ENCODE measurements around the gene GSG1L2. TPM values are rescaled to one million over a fixed set of nuclear protein-coding genes. Genes with fewer than 3 reads are reported as not detected.

GSG1L2 gene
- total RNA-seq, 4 donors from 2014 or later: not detected

- 86 to 100% methylated on average over 1 of the region's 1 CpG for WGBS, 2 donors
- no peak for DNase-seq (ENCODE audit: low spot score in 2 of 2)
- no peak overlapping the region for H3K4me3 ChIP-seq (ENCODE audit: low read depth, poor library complexity, severe bottlenecking)
- TF ChIP-seq POLR2A (IDR thresholded peaks at IDR 0.05): no peak
- TF ChIP-seq CTCF (IDR thresholded peaks at IDR 0.05): no peak
- intact Hi-C loops (cut with DNase I; ENCODE audit: low total_unique reads): no loop called here
Observed at GRCh38 chr17:9765322-9765721, 56.6 kb downstream of the GSG1L2 start.

GRCh38 chr17:9763643-9764042 lies 58.2 kb downstream of the GSG1L2 start:
- TF ChIP-seq POLR2A (IDR thresholded peaks at IDR 0.05) (no peak), CTCF (IDR thresholded peaks at IDR 0.05) (no peak)
- intact Hi-C loops (cut with DNase I; ENCODE audit: low total_unique reads): no loop called here
- H3K4me3 ChIP-seq (ENCODE audit: low read depth, poor library complexity, severe bottlenecking): no peak overlapping the region
- WGBS, 2 donors: 37 to 47% methylated on average over 4 of the region's 4 CpGs
- no peak for DNase-seq (ENCODE audit: low spot score in 2 of 2)

DNA sequence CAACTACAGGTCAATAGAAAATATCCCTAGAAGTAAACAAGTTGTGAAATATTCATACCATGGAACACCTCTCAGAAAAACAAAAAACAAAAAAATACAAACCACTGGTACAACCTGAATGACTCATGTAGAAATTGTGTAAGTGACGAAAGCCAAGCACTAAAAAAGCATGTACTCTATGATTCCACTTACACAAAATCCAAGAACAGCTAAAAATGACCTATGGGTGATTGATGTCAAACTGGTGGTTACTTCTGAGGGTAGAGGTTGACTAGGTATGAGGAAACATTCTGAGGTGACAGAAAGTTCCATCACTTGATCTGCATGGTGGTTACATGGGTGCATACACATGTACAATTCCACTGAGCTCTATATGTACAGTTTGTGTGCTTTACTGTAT lies 61.6 kb downstream of the GSG1L2 start:
- intact Hi-C loops (cut with DNase I; ENCODE audit: low total_unique reads): no loop called here
- DNase-seq (ENCODE audit: low spot score in 2 of 2): no peak
- H3K4me3 ChIP-seq (ENCODE audit: low read depth, poor library complexity, severe bottlenecking): no peak overlapping the region
- TF ChIP-seq CTCF (IDR thresholded peaks at IDR 0.05) (no peak), POLR2A (IDR thresholded peaks at IDR 0.05) (no peak)
- 73 to 83% methylated on average over 1 of the region's 1 CpG for WGBS, 2 donors

DNA sequence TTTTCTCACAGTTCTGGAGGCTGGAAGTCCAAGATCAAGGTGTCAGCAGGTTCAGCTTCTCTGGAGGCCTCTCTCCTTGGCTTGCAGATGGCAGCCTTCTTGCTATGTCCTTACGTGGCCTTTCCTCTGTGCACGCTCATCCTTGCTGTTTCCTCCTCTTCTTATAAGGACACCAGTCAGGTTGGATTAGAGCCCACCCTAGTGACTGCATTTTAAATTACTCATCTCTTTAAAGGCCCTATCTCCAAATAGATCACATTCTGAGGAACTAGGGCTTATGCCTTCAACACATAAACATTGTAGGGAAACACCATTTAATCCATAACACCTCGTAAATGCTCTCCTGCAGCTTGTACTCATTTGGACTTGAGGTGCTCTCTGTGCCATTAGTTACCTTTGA lies 66.8 kb downstream of the GSG1L2 start:
- WGBS, 2 donors: 69 to 73% methylated on average over 3 of the region's 3 CpGs
- intact Hi-C loops (cut with DNase I; ENCODE audit: low total_unique reads): no loop called here
- TF ChIP-seq POLR2A (IDR thresholded peaks at IDR 0.05): no peak
- TF ChIP-seq CTCF (IDR thresholded peaks at IDR 0.05): no peak
- DNase-seq (ENCODE audit: low spot score in 2 of 2): no peak
- no peak overlapping the region for H3K4me3 ChIP-seq (ENCODE audit: low read depth, poor library complexity, severe bottlenecking)

Other genes with a start within 250 kb of the GSG1L2 start
- 10 to 100 TPM; 32.1 to 56.4 (median 45.1) TPM for gene STX8, start 246.3 kb downstream of the GSG1L2 start, total RNA-seq
- under 1 TPM in 1 of 4 donors, not detected in 3; 0.29 TPM for gene CFAP52, start 245.4 kb downstream of the GSG1L2 start, total RNA-seq
- 1 to 10 TPM; 4.4 to 6.5 (median 4.4) TPM for gene USP43, start 176.6 kb downstream of the GSG1L2 start, total RNA-seq
- gene DHRS7C, start 30.5 kb downstream of the GSG1L2 start, total RNA-seq: not detected
- 1 to 10 TPM in 1 of 4 donors, not detected in 3; 1.9 TPM for gene GLP2R, start 3.8 kb upstream of the GSG1L2 start, total RNA-seq
- 1 to 10 TPM in 1 of 4 donors, under 1 TPM in 3; 0.06 to 1.1 (median 0.24) TPM for gene RCVRN, start 83.2 kb upstream of the GSG1L2 start, total RNA-seq